Sigmoid colon (tissue), 7 donors: Measurements from ENCODE around the gene TMEM95. TPM values are rescaled to one million over a fixed set of nuclear protein-coding genes. Genes with fewer than 3 reads are reported as not detected.

Experiments
- DNase-seq: peaks from one replicate; pipeline ENCODE4 v3.0.0-alpha.2; 2019
- H3K27ac ChIP-seq, 4 donors: fragments of 200-600 bp; sonication (generic); one replicate each; pipeline ENCODE4 v1.5.1; 2016 to 2019; ENCODE audit warnings: mild to moderate bottlenecking in 1 of 4
- H3K27me3 ChIP-seq, 3 donors: fragments of 200-600 bp; sonication (generic); one replicate each; pipeline ENCODE4 v1.5.1; 2019; ENCODE audit warnings: mild to moderate bottlenecking in 1 of 3
- H3K36me3 ChIP-seq, 4 donors: fragments of 200-600 bp; sonication (generic); one replicate each; pipeline ENCODE4 v1.5.1; 2016 to 2019
- H3K4me1 ChIP-seq, 4 donors: fragments of 200-600 bp; sonication (generic); one replicate each; pipeline ENCODE4 v1.5.1; 2017 to 2019
- H3K4me3 ChIP-seq, 4 donors: fragments of 200-600 bp; sonication (generic); one replicate each; pipeline ENCODE4 v1.5.1; 2017 to 2019; ENCODE audit warnings: mild to moderate bottlenecking in 2 of 4, moderate library complexity in 1 of 4
- H3K9me3 ChIP-seq, 4 donors: fragments of 200-600 bp in 3 of 4; sonication (generic) in 3 of 4; one replicate each; pipeline versions ENCODE4 v1.5.1 to v1.6.1; 2013 to 2019
- EP300 ChIP-seq, 4 donors: sonication (generic); formaldehyde crosslinking; IDR thresholded peaks; one replicate each; pipeline ENCODE4 v1.6.1; 2017; ENCODE audit warnings: antibody characterized with exemption in 4 of 4
- POLR2A ChIP-seq, 2 donors: fragments of 450-650 bp; IDR thresholded peaks; one replicate each; pipeline ENCODE4 v1.6.1; 2016; ENCODE audit warnings: antibody characterized with exemption in 2 of 2, mild to moderate bottlenecking in 2 of 2, moderate library complexity in 2 of 2
- POLR2AphosphoS5 ChIP-seq, 4 donors: sonication (generic); formaldehyde crosslinking; IDR thresholded peaks; one replicate each; pipeline ENCODE4 v1.6.1; 2017; ENCODE audit warnings: antibody characterized with exemption in 4 of 4
- WGBS, 2 donors: extraction: QIAGEN DNeasy Blood & Tissue Kit; methylation state at CpG; one replicate each; pipeline ENCODE4 v1.1.7; 2013; 5-methylcytosine and 5-hydroxymethylcytosine counted together
- intact Hi-C: fragments of 100-400 bp; cut with DNase I; formaldehyde crosslinking; loops from one replicate; pipeline ENCODE4 v1.15.1; 2023
- polyA plus RNA-seq, 3 donors: library from polyadenylated mRNA; stranded (reverse); fragments of 200-250 nt; gene quantifications; one replicate each; pipeline ENCODE4 v1.2.3, GENCODE V29; 2013
- total RNA-seq, 4 donors: library from RNA; depleted of rRNA; stranded (reverse); fragments of >200 nt; gene quantifications; one replicate each; pipeline ENCODE4 v1.1.0, GENCODE V29; 2016
- TF ChIP-seq, protein P1 (sequence below), 4 experiments: fragments of 450-650 bp in 3 of 4; fragments of 200-600 bp in 1 of 4; IDR thresholded peaks; one replicate each; pipeline ENCODE4 v1.5.1; 2016 to 2019; ENCODE audit warnings: antibody characterized with exemption in 4 of 4, mild to moderate bottlenecking in 3 of 4, moderate library complexity in 2 of 4
- donor health status: healthy with polysubstance abuse.
- donor health status: Bipolar disorder and iron deficiency.
- donor health status: healthy.

TMEM95 gene
- total and polyA plus RNA-seq, 7 donors = not detected

GRCh38 chr17:7374353-7374752, 19.4 kb downstream of the TMEM95 start:
- no peak for DNase-seq
- Histone ChIP-seq H3K9me3 (no peaks in the 10 kb centered on the region), H3K36me3 (no peaks in the 10 kb centered on the region), H3K4me3 (no peak overlapping the region), H3K27me3 (no peaks in the 10 kb centered on the region), H3K27ac (no peak overlapping the region), H3K4me1 (no peaks in the 10 kb centered on the region)
- intact Hi-C loops = no loop called here
- 95 to 97% methylated on average over 2 of the region's 2 CpGs for WGBS, 2 donors
- TF ChIP-seq POLR2AphosphoS5 (IDR thresholded peaks at IDR 0.05) = no peak

GRCh38 chr17:7379134-7379533, 24.2 kb downstream of the TMEM95 start:
- no peak for DNase-seq
- Histone ChIP-seq H3K27ac (no peak overlapping the region), H3K27me3 (no peaks in the 10 kb centered on the region), H3K4me1 (peaks cover 1 to 30% (median 28%) of the 10 kb centered on the region in 4 donors), H3K4me3 (no peak overlapping the region), H3K9me3 (no peaks in the 10 kb centered on the region), H3K36me3 (no peaks in the 10 kb centered on the region)
- 94 to 97% methylated on average over 3 of the region's 3 CpGs for WGBS, 2 donors
- intact Hi-C loops = no loop called here
- TF ChIP-seq EP300 (IDR thresholded peaks at IDR 0.05) (no peak), POLR2AphosphoS5 (IDR thresholded peaks at IDR 0.05) (no peak)

GRCh38 chr17:7380321-7380720, 25.4 kb downstream of the TMEM95 start:
- 20 to 58% methylated on average over 7 of the region's 7 CpGs for WGBS, 2 donors
- peak in 2 of 4 donors; percentile 21 to 50 for TF ChIP-seq POLR2AphosphoS5 (IDR thresholded peaks at IDR 0.05)
- no peak for TF ChIP-seq POLR2A (IDR thresholded peaks at IDR 0.05)
- intact Hi-C loops = loop anchor here (5.0 kb wide), 1 partner anchor 182 kb away; the partner anchor contains the start of gene SENP3
- Histone ChIP-seq H3K9me3 (no peaks in the 10 kb centered on the region), H3K4me3 (peak overlapping the region; percentile 15 to 54 (median 50)), H3K4me1 (peaks cover 2 to 34% (median 30%) of the 10 kb centered on the region in 4 donors), H3K36me3 (no peaks in the 10 kb centered on the region), H3K27me3 (no peaks in the 10 kb centered on the region), H3K27ac (peak overlapping the region; percentile 64 to 77 (median 69))
- peak; percentile 91 for DNase-seq

- TF ChIP-seq POLR2AphosphoS5 (IDR thresholded peaks at IDR 0.05) (peak in 3 of 4 donors; percentile 48 to 83 (median 53)), POLR2A (IDR thresholded peaks at IDR 0.05) (peak in 1 of 2 donors; percentile 52), EP300 (IDR thresholded peaks at IDR 0.05) (no peak)
- TF ChIP-seq, protein P1, sequence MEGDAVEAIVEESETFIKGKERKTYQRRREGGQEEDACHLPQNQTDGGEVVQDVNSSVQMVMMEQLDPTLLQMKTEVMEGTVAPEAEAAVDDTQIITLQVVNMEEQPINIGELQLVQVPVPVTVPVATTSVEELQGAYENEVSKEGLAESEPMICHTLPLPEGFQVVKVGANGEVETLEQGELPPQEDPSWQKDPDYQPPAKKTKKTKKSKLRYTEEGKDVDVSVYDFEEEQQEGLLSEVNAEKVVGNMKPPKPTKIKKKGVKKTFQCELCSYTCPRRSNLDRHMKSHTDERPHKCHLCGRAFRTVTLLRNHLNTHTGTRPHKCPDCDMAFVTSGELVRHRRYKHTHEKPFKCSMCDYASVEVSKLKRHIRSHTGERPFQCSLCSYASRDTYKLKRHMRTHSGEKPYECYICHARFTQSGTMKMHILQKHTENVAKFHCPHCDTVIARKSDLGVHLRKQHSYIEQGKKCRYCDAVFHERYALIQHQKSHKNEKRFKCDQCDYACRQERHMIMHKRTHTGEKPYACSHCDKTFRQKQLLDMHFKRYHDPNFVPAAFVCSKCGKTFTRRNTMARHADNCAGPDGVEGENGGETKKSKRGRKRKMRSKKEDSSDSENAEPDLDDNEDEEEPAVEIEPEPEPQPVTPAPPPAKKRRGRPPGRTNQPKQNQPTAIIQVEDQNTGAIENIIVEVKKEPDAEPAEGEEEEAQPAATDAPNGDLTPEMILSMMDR (IDR thresholded peaks at IDR 0.05) = no peak
- DNase-seq = peak; percentile 86
- 2 to 6% methylated on average over 52 of the region's 52 CpGs for WGBS, 2 donors
- intact Hi-C loops = loop anchor here (5.0 kb wide), 1 partner anchor 181 kb away; the partner anchor contains the start of gene SENP3
- Histone ChIP-seq H3K4me3 (peak within 1 kb of the TSS; percentile 15 to 54 (median 50)), H3K4me1 (peaks cover 2 to 34% (median 30%) of the 10 kb centered on the region in 4 donors), H3K9me3 (no peaks in the 10 kb centered on the region), H3K27ac (peak within 1 kb of the TSS; percentile 64 to 77 (median 69)), H3K27me3 (no peaks in the 10 kb centered on the region), H3K36me3 (no peaks in the 10 kb centered on the region)
Observed at GRCh38 chr17:7380855-7381683, 26.1 kb downstream of the TMEM95 start, which contains the start of gene TNK1. Gene TNK1, plus strand, starts transcription at chr17:7381089. Its CDS starts 1,838 bp downstream, at chr17:7382927.

GRCh38 chr17:7382901-7383300, 27.9 kb downstream of the TMEM95 start:
- no peak overlapping the region for H3K4me3 ChIP-seq
- intact Hi-C loops = loop anchor here (5.0 kb wide), 1 partner anchor 179 kb away; the partner anchor contains the start of gene SENP3
- 94 to 95% methylated on average over 10 of the region's 10 CpGs for WGBS, 2 donors
- DNase-seq = no peak
- peaks cover 0 to 4% (median under 1%) of the 10 kb centered on the region in 4 donors for H3K36me3 ChIP-seq
- no peak overlapping the region for H3K27ac ChIP-seq
- peaks cover 2 to 34% (median 30%) of the 10 kb centered on the region in 4 donors for H3K4me1 ChIP-seq
- no peaks in the 10 kb centered on the region for H3K27me3 ChIP-seq
- TF ChIP-seq POLR2AphosphoS5 (IDR thresholded peaks at IDR 0.05) = no peak
- TF ChIP-seq, protein P1 (IDR thresholded peaks at IDR 0.05) = no peak
- TF ChIP-seq EP300 (IDR thresholded peaks at IDR 0.05) = no peak
- no peak for TF ChIP-seq POLR2A (IDR thresholded peaks at IDR 0.05)
- no peaks in the 10 kb centered on the region for H3K9me3 ChIP-seq

GRCh38 chr17:7383371-7383741, 28.4 kb downstream of the TMEM95 start:
- Histone ChIP-seq H3K4me1 (peaks cover 2 to 34% (median 30%) of the 10 kb centered on the region in 4 donors), H3K9me3 (no peaks in the 10 kb centered on the region), H3K27ac (peak overlapping the region in 1 of 4 donors; percentile 48), H3K27me3 (no peaks in the 10 kb centered on the region), H3K4me3 (peak overlapping the region in 3 of 4 donors; percentile 39 to 49 (median 48)), H3K36me3 (peaks cover 0 to 8% (median 2%) of the 10 kb centered on the region in 4 donors)
- WGBS, 2 donors = 87 to 94% methylated on average over 11 of the region's 11 CpGs
- intact Hi-C loops = loop anchor here (5.0 kb wide), 1 partner anchor 179 kb away; the partner anchor contains the start of gene SENP3
- DNase-seq = no peak
- TF ChIP-seq POLR2A (IDR thresholded peaks at IDR 0.05) = no peak
- TF ChIP-seq, protein P1 (IDR thresholded peaks at IDR 0.05) = no peak
- no peak for TF ChIP-seq EP300 (IDR thresholded peaks at IDR 0.05)
- TF ChIP-seq POLR2AphosphoS5 (IDR thresholded peaks at IDR 0.05) = no peak
